ENCODE data around the gene TMPRSS9.

DNA sequence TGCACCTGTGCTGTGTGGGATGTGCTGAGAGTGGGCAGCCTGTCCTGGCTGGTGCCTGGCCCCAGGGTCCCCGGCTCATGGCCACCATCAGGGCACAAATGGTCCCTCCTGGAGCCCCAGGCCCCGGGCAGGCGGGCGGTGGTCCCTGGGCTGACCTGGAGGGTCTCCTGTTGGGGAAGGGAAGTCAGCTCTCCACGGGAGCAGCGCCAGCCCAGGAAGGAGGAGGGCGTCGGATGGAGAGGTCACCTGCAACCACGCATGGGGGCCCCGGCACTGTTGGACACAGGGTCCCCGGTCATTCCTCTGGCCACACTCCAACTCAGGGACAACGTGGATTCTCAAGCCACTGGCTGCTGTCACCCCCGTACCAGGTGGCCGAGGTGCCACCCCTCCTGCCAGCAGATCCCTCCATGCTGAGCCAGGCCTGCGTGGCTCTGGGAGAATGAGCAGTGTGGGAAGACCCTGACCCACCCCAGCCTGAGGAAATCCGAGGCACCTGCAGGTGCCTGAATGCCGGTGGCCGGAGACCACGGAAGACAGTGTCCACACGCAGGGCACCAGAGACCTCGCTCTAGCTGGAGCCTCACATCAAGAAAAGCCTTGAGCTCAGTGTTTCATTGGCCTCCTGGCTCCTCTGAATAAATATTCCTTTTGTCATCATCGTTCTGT, 83.2 kb downstream of the TMPRSS9 start:
- TF ChIP-seq, protein P1, sequence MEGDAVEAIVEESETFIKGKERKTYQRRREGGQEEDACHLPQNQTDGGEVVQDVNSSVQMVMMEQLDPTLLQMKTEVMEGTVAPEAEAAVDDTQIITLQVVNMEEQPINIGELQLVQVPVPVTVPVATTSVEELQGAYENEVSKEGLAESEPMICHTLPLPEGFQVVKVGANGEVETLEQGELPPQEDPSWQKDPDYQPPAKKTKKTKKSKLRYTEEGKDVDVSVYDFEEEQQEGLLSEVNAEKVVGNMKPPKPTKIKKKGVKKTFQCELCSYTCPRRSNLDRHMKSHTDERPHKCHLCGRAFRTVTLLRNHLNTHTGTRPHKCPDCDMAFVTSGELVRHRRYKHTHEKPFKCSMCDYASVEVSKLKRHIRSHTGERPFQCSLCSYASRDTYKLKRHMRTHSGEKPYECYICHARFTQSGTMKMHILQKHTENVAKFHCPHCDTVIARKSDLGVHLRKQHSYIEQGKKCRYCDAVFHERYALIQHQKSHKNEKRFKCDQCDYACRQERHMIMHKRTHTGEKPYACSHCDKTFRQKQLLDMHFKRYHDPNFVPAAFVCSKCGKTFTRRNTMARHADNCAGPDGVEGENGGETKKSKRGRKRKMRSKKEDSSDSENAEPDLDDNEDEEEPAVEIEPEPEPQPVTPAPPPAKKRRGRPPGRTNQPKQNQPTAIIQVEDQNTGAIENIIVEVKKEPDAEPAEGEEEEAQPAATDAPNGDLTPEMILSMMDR (IDR thresholded peaks at IDR 0.05), result no peak
- TF ChIP-seq EP300 (IDR thresholded peaks at IDR 0.05) (no peak), POLR2A (IDR thresholded peaks at IDR 0.05) (no peak)

Data from ovary (tissue), 3 donors.